Cardiac muscle cell (in vitro differentiated cells and primary cell): ENCODE data around the gene EXOC6B. TPM values are rescaled to one million over a fixed set of nuclear protein-coding genes. Genes with fewer than 3 reads are reported as not detected.

Source experiments
- DNase-seq, 2 donors: peaks; one replicate each; pipeline versions ENCODE4 v3.0.0 to v3.0.0-alpha.2; 2010 to 2017; ENCODE audit warnings: low read depth in 1 of 2, low spot score in 1 of 2
- H3K27ac ChIP-seq: fragments of 200-600 bp; sonication (generic); 2 replicates; pipeline ENCODE4 v1.5.1; 2016
- H3K27me3 ChIP-seq: fragments of 200-600 bp; sonication (generic); 2 replicates; pipeline ENCODE4 v1.6.0; 2016; ENCODE audit warnings: control low read depth
- H3K36me3 ChIP-seq: fragments of 200-600 bp; sonication (generic); 2 replicates; pipeline ENCODE4 v1.5.1; 2016; ENCODE audit warnings: control low read depth
- H3K4me1 ChIP-seq: fragments of 200-600 bp; sonication (generic); 2 replicates; pipeline ENCODE4 v1.8.1; 2017; ENCODE audit warnings: low read depth, mild to moderate bottlenecking, mixed run types
- H3K4me3 ChIP-seq: fragments of 200-600 bp; sonication (generic); 2 replicates; pipeline ENCODE4 v1.5.1; 2016; ENCODE audit warnings: mild to moderate bottlenecking
- H3K9me3 ChIP-seq: fragments of 200-600 bp; sonication (generic); 2 replicates; pipeline ENCODE4 v1.5.1; 2017; ENCODE audit warnings: low read depth, mild to moderate bottlenecking, control low read depth
- CTCF ChIP-seq: IDR thresholded peaks from 2 replicates; pipeline ENCODE4 v1.5.1; 2012; ENCODE audit warnings: low read depth, mild to moderate bottlenecking, low read length
- polyA plus RNA-seq: library from polyadenylated mRNA; unstranded; fragments of >200 nt; fragmentation: Nextera tagmentation; extraction: Ambion mirVana; gene quantifications from 2 replicates; pipeline ENCODE4 v1.2.1, GENCODE V29; 2016
- total RNA-seq: library from RNA; depleted of rRNA; stranded (reverse); fragments of >200 nt; gene quantifications from 2 replicates; pipeline ENCODE4 v1.2.3, GENCODE V29; 2016

Gene EXOC6B
- total and polyA plus RNA-seq, 2 experiments from 2014 or later = 21.7 to 23.9 TPM

GRCh38 chr2:72150861-72151356, 674.9 kb downstream of the EXOC6B start:
- no peak for DNase-seq
- Histone ChIP-seq H3K27ac (no peak overlapping the region), H3K4me3 (no peak overlapping the region), H3K9me3 (no peaks in the 10 kb centered on the region), H3K27me3 (peaks cover 59% of the 10 kb centered on the region), H3K4me1 (peaks cover 4% of the 10 kb centered on the region), H3K36me3 (no peaks in the 10 kb centered on the region)
- no peak for TF ChIP-seq CTCF

- peak; percentile 83 to 86 for DNase-seq
- H3K4me1 ChIP-seq = peaks cover 4% of the 10 kb centered on the region
- H3K27me3 ChIP-seq = peaks cover 60% of the 10 kb centered on the region
- TF ChIP-seq CTCF = peak; percentile 75
- H3K27ac ChIP-seq = no peak overlapping the region
- no peaks in the 10 kb centered on the region for H3K9me3 ChIP-seq
- H3K36me3 ChIP-seq = no peaks in the 10 kb centered on the region
- peak overlapping the region; percentile 40 for H3K4me3 ChIP-seq
Measured at GRCh38 chr2:72150157-72150860, 675.5 kb downstream of the EXOC6B start.

- no peaks in the 10 kb centered on the region for H3K36me3 ChIP-seq
- TF ChIP-seq CTCF = no peak
- H3K4me3 ChIP-seq = peak overlapping the region; percentile 40
- DNase-seq = peak in 1 of 2 donors; percentile 29
- H3K9me3 ChIP-seq = no peaks in the 10 kb centered on the region
- no peak overlapping the region for H3K27ac ChIP-seq
- H3K27me3 ChIP-seq = peaks cover 66% of the 10 kb centered on the region
- peaks cover 4% of the 10 kb centered on the region for H3K4me1 ChIP-seq
Measured at GRCh38 chr2:72149556-72150156, 676.2 kb downstream of the EXOC6B start.

GRCh38 chr2:72148837-72149555, 676.8 kb downstream of the EXOC6B start:
- H3K9me3 ChIP-seq = no peaks in the 10 kb centered on the region
- peak; percentile 69 to 75 for DNase-seq
- H3K27ac ChIP-seq = no peak overlapping the region
- H3K4me3 ChIP-seq = peak overlapping the region; percentile 40
- H3K4me1 ChIP-seq = no peaks in the 10 kb centered on the region
- no peaks in the 10 kb centered on the region for H3K36me3 ChIP-seq
- peaks cover 73% of the 10 kb centered on the region for H3K27me3 ChIP-seq
- TF ChIP-seq CTCF = no peak

GRCh38 chr2:72148003-72148836, 677.6 kb downstream of the EXOC6B start:
- Histone ChIP-seq H3K36me3 (no peaks in the 10 kb centered on the region), H3K4me3 (peak overlapping the region; percentile 40), H3K4me1 (peaks cover 5% of the 10 kb centered on the region), H3K27ac (no peak overlapping the region), H3K27me3 (peaks cover 80% of the 10 kb centered on the region), H3K9me3 (no peaks in the 10 kb centered on the region)
- no peak for TF ChIP-seq CTCF
- DNase-seq = peak in 1 of 2 donors; percentile 38
